GM19438 (cell line): ENCODE results near the gene BMP4.
"Not testable (repeated sequence)": the region's sequence is repeated elsewhere in the genome, so short reads cannot be mapped to it uniquely, and the experiment has no call there.

ENCODE experiments used
- ATAC-seq: cut with Tn5 transposase; IDR thresholded peaks from one replicate; pipeline ENCODE4 v1.9.1; 2021; ENCODE audit warnings: low read depth; ENCODE audit not compliant: unreplicated experiment

BMP4 gene

GRCh38 chr14:53956427-53957201 lies at the start of gene BMP4:
Gene BMP4 (minus strand): TSS chr14:53956825. CDS start chr14:53952222, 4,603 bp downstream.
- no peak for ATAC-seq

DNA sequence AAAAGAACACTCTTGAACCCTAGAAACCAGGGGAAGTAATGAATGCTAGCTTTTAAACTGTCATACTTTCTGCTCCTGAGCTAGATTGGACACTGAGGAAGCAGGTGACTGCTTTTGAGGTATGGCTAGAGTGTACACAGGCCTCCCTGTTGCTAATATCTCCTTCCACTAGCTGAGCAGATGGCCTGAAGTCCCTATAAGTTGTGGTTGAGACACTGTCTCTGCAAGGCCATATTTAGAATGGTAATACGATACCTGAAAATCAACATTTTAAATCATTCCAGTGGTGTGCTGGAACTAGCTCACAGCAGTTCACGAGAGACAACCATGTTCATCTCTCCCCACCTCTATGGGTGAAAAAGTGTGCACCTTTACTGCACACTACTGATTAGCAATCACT lies 46.4 kb upstream of the BMP4 start:
- ATAC-seq: no peak

- no peak for ATAC-seq
Observed at GRCh38 chr14:54002653-54003052, 46.0 kb upstream of the BMP4 start.

GRCh38 chr14:54001189-54001878 lies 44.7 kb upstream of the BMP4 start:
- ATAC-seq: no peak

- ATAC-seq: no peak
Observed at GRCh38 chr14:54000341-54000811, 43.8 kb upstream of the BMP4 start.

DNA sequence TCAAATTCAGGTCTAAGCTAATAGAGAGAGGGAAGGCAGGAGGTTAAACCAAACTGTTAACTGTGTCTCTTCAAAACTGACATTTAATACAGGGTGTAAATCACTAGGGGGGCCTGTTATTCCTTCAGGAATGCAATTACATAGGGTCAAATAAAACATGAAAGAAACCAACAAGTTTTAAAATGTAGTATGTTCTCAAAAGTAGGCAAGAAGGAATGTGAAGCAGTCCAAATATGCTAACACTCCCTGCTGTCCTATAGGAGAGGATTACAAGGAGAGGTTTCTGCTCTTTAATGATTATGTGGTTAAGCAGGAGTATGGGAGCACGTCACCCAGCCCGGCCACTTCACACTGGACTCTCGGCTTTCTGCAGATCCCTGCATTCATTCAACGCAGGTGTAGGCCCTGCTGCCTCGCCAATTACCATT lies 42.5 kb upstream of the BMP4 start:
- ATAC-seq: no peak

- no peak for ATAC-seq
Observed at GRCh38 chr14:53996041-53996440, 39.4 kb upstream of the BMP4 start.

DNA sequence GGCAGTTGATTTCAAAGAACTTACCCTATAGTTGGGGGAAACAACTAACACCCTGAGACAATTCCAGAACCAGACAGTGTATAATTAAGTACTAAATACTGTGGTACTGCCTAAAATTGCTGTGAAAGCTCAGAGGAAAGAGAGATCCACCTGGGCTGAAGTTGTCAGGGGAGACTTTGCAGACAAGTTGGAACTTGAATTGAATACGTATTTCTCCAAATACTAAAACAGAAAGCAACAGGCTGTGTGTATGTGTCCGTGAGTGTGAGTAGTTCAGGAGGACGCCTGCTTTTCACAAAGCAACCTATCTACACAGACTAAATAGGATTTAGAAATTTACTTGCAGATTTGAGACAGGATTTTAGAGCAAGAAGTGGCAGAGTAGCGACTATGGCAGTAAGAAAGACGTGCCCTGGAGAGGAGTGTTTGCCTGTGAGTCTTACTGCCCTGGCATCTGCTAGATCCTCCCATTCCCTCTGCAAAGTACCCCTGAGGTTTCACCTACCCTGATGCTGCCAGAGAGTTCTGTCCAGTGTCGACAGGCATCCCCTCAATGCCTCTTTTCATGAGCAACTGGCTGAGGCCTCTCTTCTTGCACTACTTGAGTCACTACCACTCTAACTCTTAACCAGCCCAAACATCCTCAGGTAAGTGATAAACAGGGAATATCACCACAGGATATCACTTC lies 37.4 kb upstream of the BMP4 start:
- no peak for ATAC-seq

DNA sequence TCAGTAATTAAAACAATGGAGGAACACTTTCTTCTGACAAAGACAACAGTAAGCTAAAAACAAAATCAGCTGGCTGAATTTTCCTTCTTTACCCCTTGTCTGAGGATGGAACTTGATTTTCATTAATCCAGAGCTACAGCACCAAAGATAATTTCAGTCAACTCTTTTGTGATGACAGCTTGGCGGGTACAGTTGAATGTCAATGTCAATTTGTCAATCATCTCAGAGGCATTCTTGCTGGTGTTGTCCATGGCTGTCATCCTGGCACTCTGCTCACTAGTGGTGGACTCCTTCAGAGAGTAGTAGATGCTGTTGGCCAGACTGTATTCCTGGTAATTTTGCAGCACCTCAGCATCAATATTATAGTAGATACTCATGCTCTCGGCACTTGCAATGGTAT lies 34.4 kb upstream of the BMP4 start:
- no peak for ATAC-seq

GRCh38 chr14:53986718-53987117 lies 30.1 kb upstream of the BMP4 start:
- ATAC-seq: not testable (repeated sequence)

DNA sequence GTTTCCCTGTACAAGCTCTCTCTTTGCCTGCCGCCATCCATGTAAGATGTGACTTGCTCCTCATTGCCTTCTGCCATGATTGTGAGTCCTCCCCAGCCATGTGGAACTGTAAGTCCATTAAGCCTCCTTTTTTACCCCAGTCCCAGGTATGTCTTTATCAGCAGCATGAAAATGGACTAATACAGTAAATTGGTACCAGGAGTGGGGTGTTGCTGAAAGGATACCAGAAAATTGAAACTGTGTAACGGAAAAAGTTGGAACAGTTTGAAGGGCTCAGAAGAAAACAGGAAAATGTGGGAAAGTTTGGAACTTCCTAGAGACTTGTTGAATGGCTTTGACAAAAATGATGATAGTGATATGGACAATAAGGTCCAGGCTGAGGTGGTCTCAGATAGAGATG lies 28.3 kb upstream of the BMP4 start:
- ATAC-seq: not testable (repeated sequence)

GRCh38 chr14:53983112-53983511 lies 26.5 kb upstream of the BMP4 start:
- ATAC-seq: no peak

DNA sequence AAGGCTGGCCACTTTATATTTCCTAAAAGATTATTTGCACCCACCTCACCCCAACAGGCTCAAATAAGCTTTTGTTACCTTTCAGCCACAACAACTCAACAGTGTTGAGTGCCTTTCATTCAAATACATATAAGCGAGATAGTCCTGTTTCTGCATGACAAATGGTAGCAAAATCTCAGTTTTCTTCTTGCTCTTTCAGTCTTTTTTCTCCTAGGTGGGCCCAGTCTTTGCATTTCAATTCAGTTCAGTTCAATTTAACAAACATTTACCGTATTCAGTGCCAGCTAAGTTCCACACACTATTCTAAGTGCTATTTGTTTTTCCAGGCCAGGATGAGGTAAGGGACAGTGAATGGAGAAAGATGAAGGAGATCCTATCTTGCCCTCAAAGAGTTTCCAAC lies 25.9 kb upstream of the BMP4 start:
- no peak for ATAC-seq

GRCh38 chr14:53979747-53980642 lies 23.4 kb upstream of the BMP4 start:
- no peak for ATAC-seq

DNA sequence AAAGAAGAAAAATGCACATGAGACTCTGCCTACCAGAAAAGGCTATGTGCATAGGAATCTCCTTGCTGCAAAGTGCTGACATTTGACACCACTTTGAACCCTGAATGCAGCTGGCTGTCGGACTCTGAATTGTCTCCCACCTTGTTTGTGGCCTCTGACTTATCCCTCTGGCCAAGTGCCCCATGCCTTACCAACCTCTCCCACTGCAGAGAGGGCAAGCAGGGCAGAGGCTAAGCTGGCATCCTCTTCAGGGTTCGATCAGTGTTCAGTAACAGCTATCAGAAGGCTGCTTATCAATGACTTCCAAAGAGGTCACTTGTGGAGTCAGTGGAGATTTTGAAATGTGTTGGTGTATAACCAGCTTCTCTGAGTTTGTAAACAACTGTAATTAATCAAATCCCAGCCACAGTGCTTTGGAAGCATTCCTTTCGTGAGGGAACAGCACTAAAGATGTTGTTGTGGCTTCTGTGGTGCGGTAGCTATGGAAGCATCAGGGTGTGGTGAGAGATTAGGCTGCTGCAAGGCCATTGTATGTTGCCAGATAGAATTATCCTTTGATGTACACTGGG lies 22.6 kb upstream of the BMP4 start:
- ATAC-seq: no peak

GRCh38 chr14:53978194-53978593 lies 21.6 kb upstream of the BMP4 start:
- no peak for ATAC-seq

DNA sequence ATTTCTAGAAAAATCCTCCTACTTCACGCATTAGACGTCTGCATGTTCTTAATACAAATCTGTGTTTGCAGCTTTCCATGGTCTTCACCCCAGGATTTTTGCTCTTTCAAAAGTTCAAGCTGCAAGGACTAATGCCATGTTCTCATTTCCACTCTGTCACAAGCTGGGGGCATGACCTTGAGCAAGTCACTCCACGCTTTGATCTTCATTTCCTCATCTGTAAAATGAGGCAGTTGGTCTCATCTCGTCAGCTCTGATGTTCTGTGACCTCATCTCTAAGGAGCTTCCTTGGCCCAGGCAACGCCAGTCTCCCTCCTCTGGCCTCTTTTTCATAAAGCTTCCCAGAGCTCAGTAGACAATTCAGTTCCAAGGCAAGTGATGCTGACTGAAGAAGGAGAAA lies 18.8 kb upstream of the BMP4 start:
- ATAC-seq: no peak

- no peak for ATAC-seq
Observed at GRCh38 chr14:53971521-53971920, 14.9 kb upstream of the BMP4 start.

GRCh38 chr14:53969326-53969725 lies 12.7 kb upstream of the BMP4 start:
- no peak for ATAC-seq

- no peak for ATAC-seq
Observed at GRCh38 chr14:53968726-53969125, 12.1 kb upstream of the BMP4 start.
